Measurements from ENCODE around the gene LDLR.

GRCh38 chr19:11100049-11100448 is 10.8 kb downstream of the LDLR start:
- no peak for TF ChIP-seq POLR2A (IDR thresholded peaks at IDR 0.05)
- TF ChIP-seq, protein P1, sequence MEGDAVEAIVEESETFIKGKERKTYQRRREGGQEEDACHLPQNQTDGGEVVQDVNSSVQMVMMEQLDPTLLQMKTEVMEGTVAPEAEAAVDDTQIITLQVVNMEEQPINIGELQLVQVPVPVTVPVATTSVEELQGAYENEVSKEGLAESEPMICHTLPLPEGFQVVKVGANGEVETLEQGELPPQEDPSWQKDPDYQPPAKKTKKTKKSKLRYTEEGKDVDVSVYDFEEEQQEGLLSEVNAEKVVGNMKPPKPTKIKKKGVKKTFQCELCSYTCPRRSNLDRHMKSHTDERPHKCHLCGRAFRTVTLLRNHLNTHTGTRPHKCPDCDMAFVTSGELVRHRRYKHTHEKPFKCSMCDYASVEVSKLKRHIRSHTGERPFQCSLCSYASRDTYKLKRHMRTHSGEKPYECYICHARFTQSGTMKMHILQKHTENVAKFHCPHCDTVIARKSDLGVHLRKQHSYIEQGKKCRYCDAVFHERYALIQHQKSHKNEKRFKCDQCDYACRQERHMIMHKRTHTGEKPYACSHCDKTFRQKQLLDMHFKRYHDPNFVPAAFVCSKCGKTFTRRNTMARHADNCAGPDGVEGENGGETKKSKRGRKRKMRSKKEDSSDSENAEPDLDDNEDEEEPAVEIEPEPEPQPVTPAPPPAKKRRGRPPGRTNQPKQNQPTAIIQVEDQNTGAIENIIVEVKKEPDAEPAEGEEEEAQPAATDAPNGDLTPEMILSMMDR (IDR thresholded peaks at IDR 0.05 in 8 of 11, conservative IDR thresholded peaks at IDR 0.05 in 3 of 11) = no peak
- TF ChIP-seq POLR2AphosphoS5 (IDR thresholded peaks at IDR 0.05) = no peak
